Measurements from ENCODE around the gene SMURF1. TPM values are rescaled to one million over a fixed set of nuclear protein-coding genes. Genes with fewer than 3 reads are reported as not detected.
"Not testable (repeated sequence)": the region's sequence is repeated elsewhere in the genome, so short reads cannot be mapped to it uniquely, and the experiment has no call there.

The SMURF1 gene
- polyA plus RNA-seq, 1 donor from 2014 or later = 2.7 TPM

DNA sequence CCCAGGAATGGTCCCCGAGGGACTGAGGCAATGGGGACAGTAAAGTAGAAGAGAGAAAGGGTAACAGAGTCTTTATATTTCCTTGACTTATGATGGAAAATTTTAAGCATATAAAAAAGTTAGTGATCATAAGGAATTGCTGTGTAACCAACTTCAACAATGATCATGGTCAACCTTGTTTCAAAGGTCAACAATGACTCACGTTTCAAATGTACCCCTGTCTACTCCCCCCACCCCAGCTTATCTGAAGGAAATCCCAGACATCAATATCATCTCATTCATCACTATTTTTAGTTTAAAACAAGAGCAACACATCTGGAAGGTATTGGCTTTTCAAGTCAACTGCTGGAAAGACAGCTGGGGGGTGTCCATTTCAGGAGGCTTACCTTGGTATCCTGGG lies 92.9 kb downstream of the SMURF1 start:
- H3K27me3 Mint-ChIP-seq = no peaks in the 10 kb centered on the region
- H3K4me1 Mint-ChIP-seq = peaks cover 0 to 1% (median 0%) of the 10 kb centered on the region in 3 donors
- no peaks in the 10 kb centered on the region for H3K36me3 Mint-ChIP-seq
- peak overlapping the region in 1 of 4 donors; percentile 43 for H3K4me3 Mint-ChIP-seq
- H3K9me3 Mint-ChIP-seq = no peaks in the 10 kb centered on the region
- H3K27ac Mint-ChIP-seq = peak overlapping the region in 1 of 3 donors; percentile 12

- Mint-ChIP-seq H3K27ac (no peak overlapping the region), H3K4me1 (peaks cover 0 to 1% (median 0%) of the 10 kb centered on the region in 3 donors), H3K9me3 (no peaks in the 10 kb centered on the region), H3K4me3 (no peak overlapping the region), H3K36me3 (no peaks in the 10 kb centered on the region), H3K27me3 (no peaks in the 10 kb centered on the region)
Observed at GRCh38 chr7:99047526-99048077, 96.3 kb downstream of the SMURF1 start.

DNA sequence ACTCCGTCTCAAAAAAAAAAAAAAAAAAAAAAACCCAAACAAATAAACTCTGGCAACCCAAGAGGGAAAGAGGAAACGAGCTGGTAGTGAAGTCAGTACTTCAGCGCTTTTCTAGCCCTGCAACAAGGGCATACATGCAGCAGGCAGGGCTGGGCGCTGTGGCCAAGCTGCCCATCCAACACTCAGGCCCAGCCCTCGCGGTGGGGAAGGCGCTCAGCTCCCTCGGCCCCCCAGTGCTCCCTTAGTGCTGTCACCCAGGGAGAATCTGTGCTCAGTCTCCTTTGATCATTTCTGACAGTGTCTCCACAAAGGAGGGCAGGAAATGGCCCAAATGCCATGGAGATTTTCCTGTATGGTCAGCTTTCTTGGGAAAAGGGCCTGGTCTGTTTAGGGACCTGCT lies 97.2 kb downstream of the SMURF1 start:
- H3K27ac Mint-ChIP-seq = no peak overlapping the region

GRCh38 chr7:99046262-99046661 lies 97.6 kb downstream of the SMURF1 start:
- H3K27ac Mint-ChIP-seq, H3K4me1 Mint-ChIP-seq, H3K36me3 Mint-ChIP-seq, H3K9me3 Mint-ChIP-seq, H3K4me3 Mint-ChIP-seq, H3K27me3 Mint-ChIP-seq: not testable (repeated sequence)

More for the DNA sequence above, 97.2 kb downstream of the SMURF1 start:
- Mint-ChIP-seq H3K36me3 (no peaks in the 10 kb centered on the region), H3K4me1 (peaks cover 0 to 1% (median 0%) of the 10 kb centered on the region in 3 donors), H3K4me3 (no peak overlapping the region), H3K27me3 (no peaks in the 10 kb centered on the region), H3K9me3 (no peaks in the 10 kb centered on the region)

DNA sequence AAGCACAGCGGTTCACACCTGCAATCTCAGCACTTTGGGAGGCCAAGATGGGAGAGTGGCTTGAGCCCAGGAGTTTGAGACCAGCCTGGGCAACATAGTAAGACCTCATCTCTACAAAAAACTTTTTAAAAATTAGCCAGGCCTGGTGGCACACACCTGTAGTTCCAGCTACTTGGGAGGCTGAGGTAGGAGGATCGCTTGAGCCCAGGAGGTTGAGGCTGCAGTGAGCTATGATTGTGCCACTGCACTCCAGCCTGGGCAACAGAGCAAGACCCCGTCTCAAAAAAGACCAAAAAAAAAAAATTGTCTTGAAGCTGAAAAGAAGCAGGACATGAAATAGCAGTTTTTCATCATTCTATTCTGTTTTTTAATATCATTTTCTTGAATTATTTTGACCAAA lies 99.0 kb downstream of the SMURF1 start:
- not testable (repeated sequence) for H3K4me1 Mint-ChIP-seq, H3K9me3 Mint-ChIP-seq, H3K4me3 Mint-ChIP-seq, H3K36me3 Mint-ChIP-seq, H3K27me3 Mint-ChIP-seq
- H3K27ac Mint-ChIP-seq = peak overlapping the region in 1 of 3 donors; percentile 74

- no peaks in the 10 kb centered on the region for H3K27me3 Mint-ChIP-seq
- no peaks in the 10 kb centered on the region for H3K36me3 Mint-ChIP-seq
- H3K27ac Mint-ChIP-seq = no peak overlapping the region
- no peaks in the 10 kb centered on the region for H3K9me3 Mint-ChIP-seq
- peaks cover 0 to 6% (median 1%) of the 10 kb centered on the region in 3 donors for H3K4me1 Mint-ChIP-seq
- H3K4me3 Mint-ChIP-seq = no peak overlapping the region
Observed at GRCh38 chr7:99042957-99043356, 101.0 kb downstream of the SMURF1 start.

DNA sequence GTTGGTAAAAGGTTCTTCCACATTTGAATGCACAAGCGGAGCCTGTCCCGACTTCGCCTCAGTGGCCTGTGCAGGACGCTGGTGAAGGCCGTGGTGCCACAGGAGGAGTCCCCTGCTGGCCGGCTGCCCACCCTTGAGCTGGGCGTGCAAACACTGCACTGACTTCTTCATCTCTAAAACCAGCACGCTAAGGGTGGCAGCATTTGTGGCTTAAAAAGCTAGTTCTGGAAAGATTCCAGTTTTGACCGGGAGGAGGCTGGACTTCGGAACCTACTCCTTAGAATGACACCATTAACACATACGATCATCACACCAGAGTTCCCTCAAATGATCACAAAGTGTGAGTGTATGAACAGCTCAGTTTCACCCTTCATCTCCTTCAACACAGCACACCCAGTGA lies 102.4 kb downstream of the SMURF1 start:
- Mint-ChIP-seq H3K9me3 (no peaks in the 10 kb centered on the region), H3K36me3 (no peaks in the 10 kb centered on the region), H3K27ac (no peak overlapping the region), H3K4me1 (peaks cover 0 to 6% (median 0%) of the 10 kb centered on the region in 3 donors), H3K27me3 (no peaks in the 10 kb centered on the region), H3K4me3 (no peak overlapping the region)

GRCh38 chr7:99040104-99040958 lies 103.6 kb downstream of the SMURF1 start:
- Mint-ChIP-seq H3K4me1 (peaks cover 0 to 6% (median 3%) of the 10 kb centered on the region in 3 donors), H3K36me3 (no peaks in the 10 kb centered on the region), H3K9me3 (no peaks in the 10 kb centered on the region), H3K27me3 (no peaks in the 10 kb centered on the region), H3K4me3 (no peak overlapping the region), H3K27ac (peak overlapping the region in 1 of 3 donors; percentile 86)

DNA sequence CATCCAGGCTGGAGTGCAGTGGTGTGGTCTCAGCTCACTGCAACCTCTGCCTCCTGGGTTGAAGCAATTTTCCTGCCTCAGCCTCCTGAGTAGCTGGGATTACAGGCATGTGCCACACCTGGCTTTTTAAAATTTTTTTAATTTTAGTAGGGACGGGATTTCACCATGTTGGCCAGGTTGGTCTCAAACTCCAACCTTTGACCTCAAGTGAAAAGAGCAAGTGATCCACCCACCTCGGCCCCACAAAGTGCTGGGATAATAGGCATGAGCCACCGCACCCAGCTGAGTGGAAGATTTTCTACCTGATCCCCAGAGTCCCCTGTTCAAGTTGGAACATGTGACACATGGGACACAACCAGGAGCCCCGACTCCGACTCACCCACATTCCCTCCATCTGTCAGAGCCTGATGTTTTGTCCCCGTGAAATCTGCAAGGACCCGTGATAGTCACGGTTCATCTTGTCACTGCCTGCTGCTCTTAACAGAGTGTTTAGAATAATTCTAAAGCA lies 104.5 kb downstream of the SMURF1 start:
- Mint-ChIP-seq H3K36me3 (no peaks in the 10 kb centered on the region), H3K27me3 (no peaks in the 10 kb centered on the region), H3K9me3 (no peaks in the 10 kb centered on the region), H3K4me3 (no peak overlapping the region), H3K27ac (no peak overlapping the region), H3K4me1 (peaks cover 0 to 6% (median 3%) of the 10 kb centered on the region in 3 donors)

- H3K27ac Mint-ChIP-seq = peak overlapping the region in 2 of 3 donors; percentile 53 to 61
- H3K4me1 Mint-ChIP-seq = peaks cover 0 to 6% (median 3%) of the 10 kb centered on the region in 3 donors
Observed at GRCh38 chr7:99038086-99038855, 105.6 kb downstream of the SMURF1 start.

GRCh38 chr7:99037327-99037940 lies 106.5 kb downstream of the SMURF1 start:
- H3K9me3 Mint-ChIP-seq = no peaks in the 10 kb centered on the region
- no peaks in the 10 kb centered on the region for H3K36me3 Mint-ChIP-seq
- H3K4me1 Mint-ChIP-seq = peaks cover 0 to 6% (median 3%) of the 10 kb centered on the region in 3 donors
- H3K27ac Mint-ChIP-seq = no peak overlapping the region
- no peaks in the 10 kb centered on the region for H3K27me3 Mint-ChIP-seq
- no peak overlapping the region for H3K4me3 Mint-ChIP-seq

More at GRCh38 chr7:99038086-99038855, 105.6 kb downstream of the SMURF1 start:
- Mint-ChIP-seq H3K4me3 (no peak overlapping the region), H3K9me3 (no peaks in the 10 kb centered on the region), H3K36me3 (no peaks in the 10 kb centered on the region), H3K27me3 (no peaks in the 10 kb centered on the region)

- Mint-ChIP-seq H3K4me1 (peaks cover 0 to 6% (median 3%) of the 10 kb centered on the region in 3 donors), H3K9me3 (no peaks in the 10 kb centered on the region), H3K4me3 (peak overlapping the region in 1 of 4 donors; percentile 68), H3K27me3 (no peaks in the 10 kb centered on the region), H3K36me3 (no peaks in the 10 kb centered on the region), H3K27ac (peak overlapping the region in 1 of 3 donors; percentile 42)
Observed at GRCh38 chr7:99036546-99037111, 107.3 kb downstream of the SMURF1 start.

GRCh38 chr7:99035723-99036545 lies 108.0 kb downstream of the SMURF1 start:
- Mint-ChIP-seq H3K27me3 (no peaks in the 10 kb centered on the region), H3K27ac (peak overlapping the region in 1 of 3 donors; percentile 42), H3K4me1 (peaks cover 0 to 6% (median 3%) of the 10 kb centered on the region in 3 donors), H3K4me3 (peak overlapping the region in 1 of 4 donors; percentile 68), H3K36me3 (no peaks in the 10 kb centered on the region), H3K9me3 (no peaks in the 10 kb centered on the region)
